Measurements from ENCODE around the gene STARD8.
"Not testable (repeated sequence)": the region's sequence is repeated elsewhere in the genome, so short reads cannot be mapped to it uniquely, and the experiment has no call there.

STARD8 gene, protein sequence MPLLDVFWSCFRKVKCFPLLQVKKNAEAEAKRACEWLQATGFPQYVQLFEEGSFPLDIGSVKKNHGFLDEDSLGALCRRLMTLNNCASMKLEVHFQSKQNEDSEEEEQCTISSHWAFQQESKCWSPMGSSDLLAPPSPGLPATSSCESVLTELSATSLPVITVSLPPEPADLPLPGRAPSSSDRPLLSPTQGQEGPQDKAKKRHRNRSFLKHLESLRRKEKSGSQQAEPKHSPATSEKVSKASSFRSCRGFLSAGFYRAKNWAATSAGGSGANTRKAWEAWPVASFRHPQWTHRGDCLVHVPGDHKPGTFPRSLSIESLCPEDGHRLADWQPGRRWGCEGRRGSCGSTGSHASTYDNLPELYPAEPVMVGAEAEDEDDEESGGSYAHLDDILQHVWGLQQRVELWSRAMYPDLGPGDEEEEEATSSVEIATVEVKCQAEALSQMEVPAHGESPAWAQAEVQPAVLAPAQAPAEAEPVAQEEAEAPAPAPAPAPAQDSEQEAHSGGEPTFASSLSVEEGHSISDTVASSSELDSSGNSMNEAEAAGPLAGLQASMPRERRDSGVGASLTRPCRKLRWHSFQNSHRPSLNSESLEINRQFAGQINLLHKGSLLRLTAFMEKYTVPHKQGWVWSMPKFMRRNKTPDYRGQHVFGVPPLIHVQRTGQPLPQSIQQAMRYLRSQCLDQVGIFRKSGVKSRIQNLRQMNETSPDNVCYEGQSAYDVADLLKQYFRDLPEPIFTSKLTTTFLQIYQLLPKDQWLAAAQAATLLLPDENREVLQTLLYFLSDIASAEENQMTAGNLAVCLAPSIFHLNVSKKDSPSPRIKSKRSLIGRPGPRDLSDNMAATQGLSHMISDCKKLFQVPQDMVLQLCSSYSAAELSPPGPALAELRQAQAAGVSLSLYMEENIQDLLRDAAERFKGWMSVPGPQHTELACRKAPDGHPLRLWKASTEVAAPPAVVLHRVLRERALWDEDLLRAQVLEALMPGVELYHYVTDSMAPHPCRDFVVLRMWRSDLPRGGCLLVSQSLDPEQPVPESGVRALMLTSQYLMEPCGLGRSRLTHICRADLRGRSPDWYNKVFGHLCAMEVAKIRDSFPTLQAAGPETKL

DNA sequence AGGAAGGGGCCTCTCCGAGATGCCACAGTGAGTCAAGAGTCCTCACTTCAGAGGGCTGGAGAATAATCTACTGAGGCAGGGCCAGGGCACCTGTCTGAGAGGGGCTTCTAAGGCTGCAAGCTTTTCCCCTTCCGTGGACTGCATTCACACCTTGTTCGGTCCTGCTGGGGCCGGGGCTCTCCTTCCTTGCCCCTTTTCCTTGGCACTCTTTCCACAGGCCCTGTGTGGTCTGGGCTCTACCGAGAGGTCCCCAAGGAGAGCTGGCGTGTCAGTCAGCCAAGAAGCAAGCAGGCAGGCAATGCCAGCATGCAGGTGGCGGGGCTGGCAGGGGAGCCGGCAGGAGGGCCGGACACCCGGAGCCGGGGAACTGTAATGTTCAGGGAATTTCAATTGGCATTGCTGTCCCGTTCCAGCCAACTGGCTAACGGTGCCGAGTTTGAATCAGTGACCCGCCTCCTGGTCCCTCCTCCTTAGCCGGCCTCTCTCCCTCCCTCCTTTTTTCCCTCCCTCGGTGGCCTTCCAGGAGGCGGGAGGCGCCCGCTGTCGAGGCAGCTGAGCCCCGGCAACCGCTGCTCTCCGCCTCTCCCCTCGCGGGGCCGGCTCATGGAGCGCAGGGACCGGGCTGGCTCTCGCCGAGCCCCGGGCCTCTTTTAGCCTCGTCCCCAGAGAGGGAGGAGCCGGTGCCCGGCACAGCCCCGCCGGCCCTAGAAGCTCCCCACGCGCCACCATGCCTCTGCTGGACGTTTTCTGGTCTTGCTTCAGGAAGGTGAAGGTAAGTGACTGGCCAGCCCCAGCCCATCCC, at the start of gene STARD8:
TSS of gene STARD8 (plus strand) at position 511 of the 802 bp plus-strand sequence. CDS start at position 728, 217 bp downstream.
- no peak for DNase-seq (ENCODE audit: low read depth, low spot score)

DNA sequence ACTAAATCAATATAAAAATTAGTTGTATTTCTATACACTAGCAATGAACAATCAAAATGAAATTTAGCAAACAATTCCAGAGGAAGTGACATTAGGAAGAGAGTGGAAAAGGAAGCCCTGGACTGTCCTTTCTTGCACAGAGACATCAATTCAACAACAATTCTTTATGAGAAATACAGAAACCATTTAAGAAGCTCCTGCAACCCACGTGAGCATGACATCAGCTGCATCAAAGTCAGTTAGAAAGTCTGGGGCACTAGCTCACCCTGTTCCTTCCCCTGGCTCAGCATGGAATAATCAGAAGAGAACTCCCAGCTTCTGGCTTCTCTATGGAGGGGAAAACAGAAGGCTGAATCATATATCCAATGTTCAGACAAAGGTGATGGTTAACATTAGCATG, 48.6 kb upstream of the STARD8 start:
- DNase-seq (ENCODE audit: low read depth, low spot score), result no peak

DNA sequence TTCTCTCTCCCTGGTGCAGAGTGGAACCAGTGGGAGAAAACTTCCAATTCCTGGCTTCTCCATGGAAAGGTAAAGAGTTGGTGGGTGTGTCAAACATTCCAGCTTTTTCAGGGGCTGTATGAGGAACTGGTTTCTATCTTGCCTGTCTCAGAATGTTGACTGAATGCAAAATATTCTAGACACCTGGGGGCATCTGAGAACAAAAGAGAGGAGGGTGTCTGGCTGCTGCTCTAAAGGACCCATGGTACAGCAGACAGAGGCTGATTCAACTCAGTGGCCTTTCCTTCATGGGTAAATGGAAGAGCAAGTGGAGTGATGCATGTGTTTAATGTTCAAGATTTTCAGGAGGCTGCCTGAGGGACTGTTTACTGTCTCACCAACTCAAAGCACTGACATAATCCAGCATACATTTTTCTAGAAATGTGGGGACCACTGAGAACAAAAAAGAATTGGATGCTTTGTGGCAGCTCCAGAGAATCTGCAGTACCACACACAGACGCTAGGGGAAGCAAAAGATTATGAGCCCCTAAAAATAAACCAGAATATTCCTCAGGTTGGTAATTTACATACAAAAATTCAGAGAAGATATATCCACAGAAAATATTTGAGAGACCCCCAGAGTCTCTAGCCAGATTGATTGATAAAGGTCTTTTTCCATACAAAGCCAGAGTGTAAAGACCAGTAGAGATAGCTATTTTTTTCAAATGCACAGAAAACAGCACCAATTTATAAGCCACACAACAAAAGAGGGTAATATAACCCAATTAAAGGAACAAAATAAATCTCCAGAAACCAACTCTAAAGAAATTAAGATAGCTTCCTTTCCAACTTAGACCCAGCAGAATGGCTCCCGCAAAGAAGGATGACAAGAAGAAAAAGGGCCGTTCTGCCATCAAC, 48.0 kb upstream of the STARD8 start:
- no peak for DNase-seq (ENCODE audit: low read depth, low spot score)

DNA sequence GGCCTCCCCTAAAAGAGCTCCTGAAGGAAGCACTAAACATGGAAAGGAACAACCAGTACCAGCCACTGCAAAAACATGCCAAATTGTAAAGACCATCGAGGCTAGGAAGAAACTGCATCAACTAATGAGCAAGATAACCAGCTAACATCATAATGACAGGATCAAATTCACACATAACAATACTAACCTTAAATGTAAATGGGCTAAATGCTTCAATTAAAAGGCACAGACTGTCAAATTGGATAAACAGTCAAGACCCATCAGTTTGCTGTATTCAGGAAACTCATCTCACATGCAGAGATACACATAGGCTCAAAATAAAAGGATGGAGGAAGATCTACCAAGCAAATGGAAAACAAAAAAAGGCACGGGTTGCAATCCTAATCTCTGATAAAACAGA, 43.2 kb upstream of the STARD8 start:
- not testable (repeated sequence) for DNase-seq (ENCODE audit: low read depth, low spot score)

DNA sequence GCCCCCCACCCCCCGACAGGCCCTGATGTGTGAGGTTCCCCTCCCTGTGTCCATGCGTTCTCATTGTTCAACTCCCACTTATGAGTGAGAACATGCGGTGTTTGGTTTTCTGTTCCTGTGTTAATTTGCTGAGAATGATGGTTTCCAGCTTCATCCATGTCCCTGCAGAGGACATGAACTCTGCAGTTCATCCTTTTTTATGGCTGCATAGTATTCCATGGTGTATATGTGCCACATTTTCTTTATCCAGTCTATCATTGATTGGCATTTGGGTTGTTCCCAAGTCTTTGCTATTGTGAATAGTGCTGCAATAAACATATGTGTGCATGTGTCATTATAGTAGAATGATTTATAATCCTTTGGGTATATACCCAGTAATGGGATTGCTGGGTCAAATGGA, 32.7 kb upstream of the STARD8 start:
- not testable (repeated sequence) for DNase-seq (ENCODE audit: low read depth, low spot score)

DNA sequence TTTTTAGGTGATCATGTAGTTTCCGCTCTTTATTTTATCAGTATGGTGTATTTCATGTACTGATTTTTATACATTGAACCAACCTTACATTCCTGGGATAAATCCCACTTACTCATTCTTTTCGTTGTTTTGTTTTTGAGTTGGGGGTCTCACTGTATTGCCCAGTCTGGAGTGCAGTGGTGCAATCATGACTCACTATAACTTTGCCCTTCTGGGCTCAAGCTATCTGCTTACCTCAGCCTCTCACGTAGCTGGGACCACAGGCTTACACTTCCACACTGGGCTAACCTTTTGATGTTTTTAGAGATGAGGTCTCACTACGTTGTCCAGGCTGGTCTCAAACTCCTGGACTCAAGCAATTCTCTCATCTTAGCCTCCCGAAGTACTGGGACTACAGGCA, 19.5 kb upstream of the STARD8 start:
- DNase-seq (ENCODE audit: low read depth, low spot score), result no peak

DNA sequence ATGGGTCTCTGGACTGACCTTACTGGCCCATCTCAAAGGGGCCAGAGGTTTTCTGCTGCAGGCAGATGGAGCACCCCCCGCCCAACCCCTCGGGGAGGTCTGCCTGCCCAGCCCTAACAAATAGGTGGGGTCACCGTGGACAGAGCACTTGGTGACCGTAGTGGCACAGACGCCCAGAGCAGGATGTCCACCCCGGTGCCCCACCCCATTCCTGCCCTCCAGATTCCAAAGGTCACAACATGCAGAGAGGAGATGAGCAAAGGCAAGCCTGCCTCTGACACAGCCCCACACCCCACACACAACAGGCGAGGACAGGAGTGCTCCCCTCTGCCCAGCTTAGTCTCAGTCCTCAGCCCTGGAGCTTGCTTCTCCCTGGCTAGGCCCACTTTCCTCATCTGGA, 17.5 kb upstream of the STARD8 start:
- DNase-seq (ENCODE audit: low read depth, low spot score), result not testable (repeated sequence)

DNA sequence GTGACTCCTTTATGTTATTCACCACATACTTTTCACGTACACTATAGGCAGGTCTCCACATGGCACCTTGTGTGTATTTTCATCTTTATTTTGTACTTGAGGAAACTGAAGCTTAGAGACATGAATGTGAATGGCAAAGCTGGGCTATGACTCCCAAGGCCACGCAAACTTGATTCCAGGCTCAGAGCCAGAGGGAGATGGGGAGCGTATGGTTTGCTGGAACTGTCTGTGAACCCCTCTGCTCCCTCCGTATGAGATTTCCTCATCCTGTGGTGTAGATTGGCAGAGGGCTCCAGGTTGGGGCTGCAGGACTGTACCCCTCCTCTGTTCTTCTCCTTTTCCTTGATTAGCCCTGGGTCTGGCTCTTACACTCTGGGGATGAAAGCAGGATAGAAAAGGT, 16.1 kb upstream of the STARD8 start:
- DNase-seq (ENCODE audit: low read depth, low spot score), result no peak

DNA sequence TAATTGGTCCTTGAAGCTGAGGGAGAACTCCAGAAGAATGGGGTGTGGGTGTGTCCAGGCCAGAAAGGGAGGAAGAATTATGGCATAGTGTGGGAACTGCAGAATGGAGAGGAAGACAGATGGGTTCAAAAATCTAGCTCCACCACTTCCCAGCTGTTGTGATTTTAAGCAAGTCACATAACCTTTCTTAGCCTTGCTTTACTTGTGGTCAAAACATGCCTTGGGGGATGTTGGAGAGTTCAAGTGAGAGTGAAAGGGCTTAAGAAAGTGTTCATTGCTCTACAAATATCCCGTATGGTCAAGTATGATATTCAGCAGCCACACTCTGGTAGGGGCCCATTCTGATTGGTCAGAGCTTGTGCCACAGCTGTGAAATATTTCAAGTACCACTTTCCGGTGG, 15.0 kb upstream of the STARD8 start:
- no peak for DNase-seq (ENCODE audit: low read depth, low spot score)

DNA sequence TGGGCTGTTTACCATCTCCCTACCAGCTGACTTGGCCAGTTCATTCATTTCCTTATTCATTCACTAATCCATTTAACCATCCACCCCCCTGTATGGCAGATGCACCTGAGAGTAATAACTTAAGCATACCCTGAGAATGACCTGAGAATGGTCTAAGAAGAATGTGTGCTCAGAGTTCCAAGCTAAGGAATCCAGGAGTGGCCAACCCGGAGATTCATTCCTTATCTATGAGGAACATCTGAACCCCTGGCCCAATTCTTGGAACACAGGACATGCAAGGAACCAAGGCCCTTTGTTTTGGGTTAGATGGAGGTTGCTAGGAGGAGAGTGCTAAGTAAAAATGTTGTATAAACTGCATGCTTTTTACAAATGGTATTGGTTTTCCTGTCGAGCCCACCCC, 13.5 kb upstream of the STARD8 start:
- DNase-seq (ENCODE audit: low read depth, low spot score), result no peak

DNA sequence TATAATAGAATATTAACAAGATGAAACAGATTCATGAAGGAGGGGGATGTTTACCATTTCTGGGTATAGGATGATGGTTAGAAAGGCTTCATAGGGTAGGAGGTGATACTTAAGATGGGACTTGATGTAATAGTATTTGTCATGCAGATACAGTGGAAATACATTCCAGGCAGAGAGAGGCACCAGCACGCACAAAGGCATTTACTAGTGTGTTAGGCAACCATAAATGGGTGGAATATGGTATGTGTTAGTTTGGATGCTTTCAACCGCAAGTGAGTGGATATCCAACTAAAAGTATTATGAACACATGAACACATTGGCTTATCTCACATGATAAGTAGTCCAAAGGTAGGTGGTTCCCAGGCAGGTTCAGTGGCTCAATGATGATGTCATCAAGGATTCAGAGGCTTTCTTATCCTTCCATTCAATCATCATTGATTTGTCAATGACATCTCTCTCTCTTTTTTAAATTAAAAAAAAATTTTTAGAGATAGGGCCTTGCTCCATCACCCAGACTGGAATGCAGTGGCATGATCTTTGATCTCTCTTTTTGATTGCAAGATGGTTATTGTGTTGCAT, 12.7 kb upstream of the STARD8 start:
- DNase-seq (ENCODE audit: low read depth, low spot score), result no peak

DNA sequence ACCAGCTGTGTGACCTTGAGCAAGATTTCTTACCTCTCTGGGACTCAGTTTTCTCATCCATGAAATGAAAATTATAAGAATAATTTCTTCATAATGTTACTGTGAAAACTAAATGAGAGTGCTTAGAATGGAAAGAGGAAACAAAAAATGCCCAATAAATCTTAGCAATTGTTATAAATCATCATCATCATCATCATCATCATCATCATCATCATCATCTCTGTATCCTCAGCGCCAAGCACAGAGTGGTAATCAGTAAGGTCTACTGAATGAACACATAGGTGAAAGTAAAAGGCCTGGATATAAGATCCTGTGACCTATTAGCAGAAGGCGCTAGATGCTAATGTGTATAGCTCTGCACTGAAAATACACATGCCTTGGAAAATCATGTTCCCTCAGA, 6.8 kb upstream of the STARD8 start:
- no peak for DNase-seq (ENCODE audit: low read depth, low spot score)

DNA sequence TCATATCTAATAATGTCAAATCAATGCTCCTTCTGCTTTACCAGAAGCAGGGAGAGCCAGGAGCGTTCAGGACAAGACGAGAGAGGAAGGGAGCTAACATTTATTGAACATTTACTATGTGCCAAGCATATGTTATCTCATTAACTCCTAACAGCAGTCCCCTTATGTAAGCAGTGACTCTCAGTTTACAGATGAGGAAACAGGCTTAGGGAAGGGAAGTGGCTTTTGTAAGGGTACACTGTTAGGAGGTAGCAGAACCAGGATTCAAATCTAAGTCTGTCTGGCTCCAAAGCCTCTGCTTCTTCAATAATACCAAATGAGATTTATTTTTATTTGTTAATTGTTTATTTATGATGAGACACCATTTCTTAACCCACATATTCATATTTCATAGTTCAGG, 2.6 kb upstream of the STARD8 start:
- no peak for DNase-seq (ENCODE audit: low read depth, low spot score)

DNA sequence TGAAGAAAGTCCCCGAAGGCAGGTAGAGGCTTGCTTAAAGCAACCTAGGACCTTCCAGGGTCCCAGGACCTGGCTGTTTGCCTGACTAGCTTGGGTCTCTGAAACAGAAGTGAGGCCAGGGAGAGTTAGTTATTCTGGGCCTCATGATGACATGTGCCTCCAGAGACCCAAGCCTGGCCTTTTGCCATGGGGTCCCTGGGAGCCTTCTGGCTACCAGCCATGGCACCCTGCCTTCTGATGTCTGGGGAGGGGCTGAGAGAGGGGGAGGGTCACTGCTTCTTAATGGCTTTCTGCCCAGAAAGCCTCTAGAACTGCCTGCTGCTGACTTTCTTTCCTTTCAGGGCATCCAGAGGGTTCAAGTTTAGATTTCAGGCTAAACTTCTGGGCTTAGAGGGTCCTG, 1.0 kb upstream of the STARD8 start:
- no peak for DNase-seq (ENCODE audit: low read depth, low spot score)

DNA sequence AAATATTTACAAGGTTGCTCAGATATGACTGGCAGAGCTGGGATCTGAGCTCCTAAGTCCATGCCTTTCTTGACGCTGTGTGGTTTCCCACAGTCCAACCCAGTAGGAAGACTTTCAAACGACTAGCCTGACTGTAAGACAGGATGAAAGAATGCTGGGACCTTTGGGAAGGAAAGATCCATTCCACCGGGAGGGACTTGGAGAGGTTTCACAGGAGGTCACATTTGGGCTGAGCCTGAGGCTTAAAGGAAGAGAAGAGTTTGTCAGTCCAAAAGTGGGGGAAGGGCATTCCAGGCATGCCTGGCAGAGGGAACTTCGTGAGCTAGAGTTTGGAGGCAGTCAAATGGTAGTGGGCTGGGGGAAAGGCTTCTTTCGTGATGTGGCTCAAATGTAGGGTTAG, 1.5 kb downstream of the STARD8 start:
- DNase-seq (ENCODE audit: low read depth, low spot score), result no peak

DNA sequence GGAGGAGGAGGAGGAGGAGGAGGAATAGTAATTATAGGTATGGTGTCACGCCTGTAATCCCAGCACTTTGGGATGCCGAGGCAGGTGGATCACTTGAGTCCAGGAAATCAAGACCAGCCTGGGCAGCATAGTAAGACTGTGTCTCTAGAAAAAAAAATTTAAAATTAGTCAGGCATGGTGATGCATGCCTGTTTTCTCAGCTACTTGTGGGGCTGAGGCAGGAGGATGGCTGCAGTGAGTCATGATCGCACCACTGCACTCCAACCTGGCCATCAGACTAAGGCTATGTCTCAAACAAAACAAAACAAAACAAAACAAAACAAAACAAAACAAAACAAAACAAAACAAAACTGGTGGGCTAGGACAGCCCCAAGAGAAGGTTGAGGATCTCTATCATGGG, 3.0 kb downstream of the STARD8 start:
- no peak for DNase-seq (ENCODE audit: low read depth, low spot score)

DNA sequence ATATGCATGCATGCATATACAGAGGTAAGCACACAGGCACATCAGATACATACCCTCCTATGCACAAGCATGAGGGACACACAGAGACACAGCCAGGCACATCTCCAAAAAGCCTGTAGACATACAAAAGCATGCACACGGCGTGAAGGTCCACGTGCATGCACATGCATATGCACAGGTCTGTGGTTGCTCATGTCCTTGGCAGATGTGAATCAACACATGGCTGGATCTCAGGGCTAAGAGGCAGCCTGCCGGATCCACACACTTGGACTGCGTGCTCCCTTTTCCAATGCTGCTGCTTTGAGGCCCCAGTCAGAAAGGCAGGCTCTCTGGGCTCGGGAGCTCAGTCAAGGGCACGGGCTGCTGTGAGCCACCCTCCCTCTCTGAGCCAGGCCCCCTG, 3.6 kb downstream of the STARD8 start:
- DNase-seq (ENCODE audit: low read depth, low spot score), result no peak

DNA sequence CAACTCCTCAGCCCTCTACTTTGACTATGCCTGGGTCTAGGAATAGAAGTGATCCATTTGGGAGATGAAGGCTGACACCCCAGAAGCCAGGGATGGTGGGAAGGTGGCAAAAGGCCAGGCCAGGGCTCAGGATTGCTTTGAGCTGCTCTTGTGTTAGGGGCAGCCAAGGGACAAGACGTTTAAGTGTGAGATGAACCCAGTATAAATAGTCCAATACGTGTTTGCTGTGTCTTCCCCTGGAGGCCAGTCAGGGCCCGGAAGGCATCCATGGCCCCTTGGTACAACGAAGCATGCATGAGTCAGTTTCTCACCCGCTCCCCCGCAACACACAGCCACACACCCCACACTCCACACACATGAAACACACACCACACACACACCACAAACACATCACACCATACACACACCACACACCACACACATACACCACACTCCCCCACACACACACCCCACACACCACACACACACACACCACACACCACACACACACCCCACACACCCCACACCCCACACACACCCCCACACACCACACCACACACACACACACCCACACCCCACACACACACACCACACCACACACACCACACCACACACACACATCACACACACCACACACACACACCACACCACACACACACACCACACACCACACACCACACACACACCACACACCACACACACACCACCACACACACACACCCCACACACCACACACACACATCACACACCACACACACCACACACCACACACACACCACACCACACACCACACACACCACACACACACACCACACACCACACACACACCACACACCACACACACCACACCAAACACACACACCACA, 5.1 kb downstream of the STARD8 start:
- DNase-seq (ENCODE audit: low read depth, low spot score), result no peak

DNA sequence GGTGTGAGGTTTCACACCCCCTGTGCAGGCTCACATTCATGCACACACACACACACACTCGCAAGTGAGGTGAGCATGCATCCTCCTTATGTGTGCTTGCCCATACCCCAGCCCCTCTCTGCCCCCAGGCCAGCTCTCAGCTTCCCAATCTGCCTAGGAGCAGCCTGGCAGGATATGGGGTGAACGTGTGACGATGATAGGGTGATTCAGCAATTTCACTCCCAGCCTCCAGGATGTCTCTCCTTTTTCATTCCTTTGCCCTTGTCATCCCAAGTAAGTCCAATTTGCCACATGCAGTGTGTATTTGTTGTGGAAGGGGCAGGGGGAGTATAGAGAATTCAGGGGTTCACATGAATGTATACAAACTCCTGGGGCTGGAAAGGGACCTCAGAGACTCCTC, 7.2 kb downstream of the STARD8 start:
- no peak for DNase-seq (ENCODE audit: low read depth, low spot score)
